HL-60 (cell line): ENCODE results near the gene DSTYK.
"Not testable (repeated sequence)": the region's sequence is repeated elsewhere in the genome, so short reads cannot be mapped to it uniquely, and the experiment has no call there.

Source experiments
- DNase-seq, 2 experiments: peaks; one replicate each; pipeline ENCODE4 v3.0.0-alpha.2; 2010 to 2020; ENCODE audit warnings: low read depth in 1 of 2, low spot score in 1 of 2
- H3K27ac ChIP-seq: fragments of 250-450 bp; sonication (Bioruptor Pico); replicated peaks from 2 replicates; pipeline ENCODE4 v1.5.1; 2020; ENCODE audit warnings: mild to moderate bottlenecking, moderate library complexity
- H3K27me3 ChIP-seq: fragments of 250-450 bp; sonication (Bioruptor Pico); 2 replicates; pipeline ENCODE4 v1.5.1; 2021; ENCODE audit warnings: mild to moderate bottlenecking, moderate library complexity; ENCODE audit not compliant: insufficient read depth, poor library complexity, severe bottlenecking
- H3K4me3 ChIP-seq: replicated peaks from 2 replicates; pipeline ENCODE4 v1.5.1; 2011; ENCODE audit warnings: mild to moderate bottlenecking, control low read depth, low read length; ENCODE audit not compliant: insufficient read depth
- CTCF ChIP-seq: IDR thresholded peaks from one replicate; pipeline ENCODE4 v1.5.1; 2011; ENCODE audit warnings: low read length, control low read depth, inconsistent platforms; ENCODE audit not compliant: insufficient read depth
- GABPA ChIP-seq: IDR thresholded peaks from 2 replicates; pipeline ENCODE4 v1.6.1; 2012; ENCODE audit warnings: low read depth
- POLR2AphosphoS5 ChIP-seq: IDR thresholded peaks from 2 replicates; pipeline ENCODE4 v1.6.1; 2012; ENCODE audit warnings: low read depth
- SPI1 ChIP-seq: IDR thresholded peaks from 2 replicates; pipeline ENCODE4 v1.6.1; 2012; ENCODE audit warnings: low read depth, mild to moderate bottlenecking, borderline replicate concordance
- TF ChIP-seq, protein P1 (sequence below): IDR thresholded peaks from 2 replicates; pipeline ENCODE4 v1.6.1; 2012; ENCODE audit warnings: low read depth; ENCODE audit not compliant: insufficient replicate concordance

DSTYK gene

DNA sequence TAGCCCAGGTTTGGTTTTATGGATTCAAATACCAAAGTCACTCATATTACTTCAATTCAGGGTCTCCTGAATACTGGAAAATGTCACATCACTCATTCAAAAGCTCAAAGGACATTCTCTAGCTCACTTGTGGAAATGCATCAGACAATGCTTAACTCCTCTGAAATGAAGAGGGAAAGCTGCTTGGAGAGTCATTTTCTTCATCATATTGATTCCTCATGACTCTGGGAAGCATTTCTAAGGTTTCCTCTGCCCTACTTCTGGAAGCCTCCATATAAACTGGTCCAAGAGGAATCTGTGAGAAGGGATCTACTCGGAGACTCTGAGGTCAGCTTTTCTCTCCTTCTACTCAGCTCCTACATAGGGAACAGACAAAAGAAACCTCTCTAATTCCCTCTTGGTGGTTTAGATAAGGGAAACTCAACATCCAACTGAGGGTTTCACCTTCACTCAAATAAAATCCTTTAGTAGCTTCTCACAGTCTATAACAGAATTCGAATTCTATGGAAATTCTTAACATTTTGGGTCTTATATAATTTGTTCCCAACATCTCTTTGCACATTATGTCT lies 53.4 kb downstream of the DSTYK start:
- Histone ChIP-seq H3K27ac (no peak overlapping the region), H3K27me3 (no peaks in the 10 kb centered on the region), H3K4me3 (no peak overlapping the region)
- TF ChIP-seq GABPA (no peak), SPI1 (no peak)
- DNase-seq = no peak

DNA sequence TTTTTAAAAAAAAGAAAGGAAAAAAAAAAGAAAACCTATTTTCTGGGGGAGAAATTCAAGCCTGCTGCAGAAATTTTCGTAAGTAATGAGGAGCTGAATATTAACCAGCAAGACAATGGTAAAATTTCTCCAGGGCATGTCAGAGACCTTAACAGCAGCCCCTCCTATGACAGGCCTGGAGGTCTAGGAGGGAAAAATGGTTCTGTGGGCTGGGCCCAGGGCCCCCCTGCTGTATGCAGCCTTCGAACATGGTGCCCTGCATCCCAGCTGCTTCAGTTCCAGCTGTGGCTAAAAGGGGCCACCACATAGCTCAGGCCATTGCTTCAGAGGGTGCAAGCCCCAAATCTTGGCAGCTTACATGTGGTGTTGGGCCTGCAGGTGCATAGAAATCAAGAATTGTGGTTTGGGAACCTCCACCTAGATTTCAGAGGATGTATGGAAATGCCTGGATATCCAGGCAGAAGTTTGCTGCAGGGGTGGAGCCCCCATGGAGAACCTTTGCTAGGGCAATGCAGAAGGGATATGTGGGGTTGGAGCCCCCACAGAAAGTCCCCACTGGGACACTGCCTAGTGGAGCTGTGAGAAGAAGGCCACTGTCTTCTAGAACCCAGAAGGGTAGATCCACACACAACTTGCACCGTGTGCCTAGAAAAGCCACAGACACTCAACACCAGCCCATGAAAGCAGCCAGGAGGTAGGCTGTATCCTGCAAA lies 55.7 kb downstream of the DSTYK start:
- DNase-seq, H3K27me3 ChIP-seq, H3K4me3 ChIP-seq, H3K27ac ChIP-seq: not testable (repeated sequence)

DNA sequence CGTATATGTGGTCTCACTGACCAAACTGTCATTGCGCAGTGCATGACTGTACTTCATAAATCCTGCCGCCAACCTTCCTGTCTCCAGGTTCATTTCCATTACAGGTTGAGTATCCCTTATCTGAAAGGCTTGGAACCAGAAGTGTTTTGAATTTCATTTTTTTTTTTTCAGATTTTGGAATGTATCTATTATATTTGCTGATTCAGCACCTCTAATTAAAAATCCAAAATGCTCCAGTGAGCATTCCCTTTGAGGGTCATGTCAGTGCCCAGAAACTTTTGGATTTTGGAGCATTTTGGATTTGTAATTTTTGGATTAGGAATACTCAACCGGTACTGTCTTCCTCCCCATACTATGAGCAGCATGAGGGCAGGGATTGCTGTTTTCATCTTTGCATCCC lies 59.0 kb downstream of the DSTYK start:
- TF ChIP-seq GABPA (no peak), SPI1 (no peak), CTCF (no peak), POLR2AphosphoS5 (no peak)
- TF ChIP-seq, protein P1, sequence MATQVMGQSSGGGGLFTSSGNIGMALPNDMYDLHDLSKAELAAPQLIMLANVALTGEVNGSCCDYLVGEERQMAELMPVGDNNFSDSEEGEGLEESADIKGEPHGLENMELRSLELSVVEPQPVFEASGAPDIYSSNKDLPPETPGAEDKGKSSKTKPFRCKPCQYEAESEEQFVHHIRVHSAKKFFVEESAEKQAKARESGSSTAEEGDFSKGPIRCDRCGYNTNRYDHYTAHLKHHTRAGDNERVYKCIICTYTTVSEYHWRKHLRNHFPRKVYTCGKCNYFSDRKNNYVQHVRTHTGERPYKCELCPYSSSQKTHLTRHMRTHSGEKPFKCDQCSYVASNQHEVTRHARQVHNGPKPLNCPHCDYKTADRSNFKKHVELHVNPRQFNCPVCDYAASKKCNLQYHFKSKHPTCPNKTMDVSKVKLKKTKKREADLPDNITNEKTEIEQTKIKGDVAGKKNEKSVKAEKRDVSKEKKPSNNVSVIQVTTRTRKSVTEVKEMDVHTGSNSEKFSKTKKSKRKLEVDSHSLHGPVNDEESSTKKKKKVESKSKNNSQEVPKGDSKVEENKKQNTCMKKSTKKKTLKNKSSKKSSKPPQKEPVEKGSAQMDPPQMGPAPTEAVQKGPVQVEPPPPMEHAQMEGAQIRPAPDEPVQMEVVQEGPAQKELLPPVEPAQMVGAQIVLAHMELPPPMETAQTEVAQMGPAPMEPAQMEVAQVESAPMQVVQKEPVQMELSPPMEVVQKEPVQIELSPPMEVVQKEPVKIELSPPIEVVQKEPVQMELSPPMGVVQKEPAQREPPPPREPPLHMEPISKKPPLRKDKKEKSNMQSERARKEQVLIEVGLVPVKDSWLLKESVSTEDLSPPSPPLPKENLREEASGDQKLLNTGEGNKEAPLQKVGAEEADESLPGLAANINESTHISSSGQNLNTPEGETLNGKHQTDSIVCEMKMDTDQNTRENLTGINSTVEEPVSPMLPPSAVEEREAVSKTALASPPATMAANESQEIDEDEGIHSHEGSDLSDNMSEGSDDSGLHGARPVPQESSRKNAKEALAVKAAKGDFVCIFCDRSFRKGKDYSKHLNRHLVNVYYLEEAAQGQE = no peak
- Histone ChIP-seq H3K27ac (no peak overlapping the region), H3K27me3 (no peaks in the 10 kb centered on the region), H3K4me3 (no peak overlapping the region)
- DNase-seq = no peak

- Histone ChIP-seq H3K27me3 (no peaks in the 10 kb centered on the region), H3K4me3 (no peak overlapping the region)
- TF ChIP-seq GABPA (no peak), CTCF (no peak), POLR2AphosphoS5 (no peak), SPI1 (no peak)
- TF ChIP-seq, protein P1 = no peak
Measured at GRCh38 chr1:205150651-205151428, 60.7 kb downstream of the DSTYK start.

More at GRCh38 chr1:205150651-205151428, 60.7 kb downstream of the DSTYK start:
- DNase-seq = no peak
- no peak overlapping the region for H3K27ac ChIP-seq
